Thyroid gland (tissue), 4 donors: ENCODE data around the gene KCNQ1. TPM values are rescaled to one million over a fixed set of nuclear protein-coding genes. Genes with fewer than 3 reads are reported as not detected.

ENCODE experiments used
- DNase-seq, 2 donors: peaks; one replicate each; pipeline ENCODE4 v3.0.0-alpha.2; 2019
- H3K27ac ChIP-seq, 3 donors: fragments of 200-600 bp; sonication (generic); 1 replicate in 2 of 3; 2 replicates in 1 of 3; pipeline ENCODE4 v1.5.1; 2016 to 2019; ENCODE audit warnings: mild to moderate bottlenecking in 1 of 3, moderate library complexity in 1 of 3
- H3K27me3 ChIP-seq: fragments of 200-600 bp; sonication (generic); one replicate; pipeline ENCODE4 v1.5.1; 2019
- H3K36me3 ChIP-seq, 2 donors: fragments of 200-600 bp; sonication (generic); one replicate each; pipeline ENCODE4 v1.5.1; 2016 to 2019
- H3K4me1 ChIP-seq, 2 donors: fragments of 200-600 bp; sonication (generic); one replicate each; pipeline ENCODE4 v1.5.1; 2017 to 2019
- H3K4me3 ChIP-seq, 3 donors: fragments of 200-600 bp; sonication (generic); replicated peaks in 1 of 3; 1 replicate in 2 of 3; 2 replicates in 1 of 3; pipeline ENCODE4 v1.5.1; 2016; ENCODE audit warnings: mild to moderate bottlenecking in 1 of 3
- H3K9me3 ChIP-seq: fragments of 200-600 bp; sonication (generic); one replicate; pipeline ENCODE4 v1.5.1; 2017
- CTCF ChIP-seq, 6 experiments: fragments of 200-600 bp in 3 of 6; fragments of 450-650 bp in 3 of 6; sonication (generic) in 3 of 6; IDR thresholded peaks; one replicate each; pipeline ENCODE4 v1.5.1; 2016 to 2019; ENCODE audit warnings: antibody characterized with exemption in 6 of 6, mild to moderate bottlenecking in 2 of 6, inconsistent platforms in 1 of 6, moderate library complexity in 1 of 6
- POLR2A ChIP-seq, 2 donors: fragments of 450-650 bp; IDR thresholded peaks; one replicate each; pipeline ENCODE4 v1.6.1; 2017; ENCODE audit warnings: antibody characterized with exemption in 2 of 2, mild to moderate bottlenecking in 2 of 2, moderate library complexity in 1 of 2
- WGBS, 2 donors: methylation state at CpG; one replicate each; pipeline ENCODE4 v1.1.5; 2017; 5-methylcytosine and 5-hydroxymethylcytosine counted together
- intact Hi-C: fragments of 100-400 bp; cut with DNase I; formaldehyde crosslinking; loops from one replicate; pipeline ENCODE4 v1.15.1; 2023
- total RNA-seq, 4 donors: library from RNA; depleted of rRNA; stranded (reverse); fragments of >200 nt; gene quantifications; one replicate each; pipeline ENCODE4 v1.2.3, GENCODE V29; 2016

KCNQ1 gene
- total RNA-seq, 4 donors from 2014 or later = 51.3 to 103 (median 97.8) TPM

GRCh38 chr11:2589538-2589934, 144.7 kb downstream of the KCNQ1 start:
- Histone ChIP-seq H3K27ac (no peak overlapping the region), H3K9me3 (no peaks in the 10 kb centered on the region), H3K4me1 (no peaks in the 10 kb centered on the region), H3K27me3 (no peaks in the 10 kb centered on the region), H3K4me3 (no peak overlapping the region), H3K36me3 (peaks cover 9 to 10% of the 10 kb centered on the region in 2 donors)
- WGBS, 2 donors = 87 to 92% methylated on average over 5 to 9 of the region's 12 CpGs
- DNase-seq = peak; percentile 0 to 2
- no peak for TF ChIP-seq CTCF (IDR thresholded peaks at IDR 0.05)
- TF ChIP-seq POLR2A (IDR thresholded peaks at IDR 0.05) = no peak
- intact Hi-C loops = no loop called here

- no peaks in the 10 kb centered on the region for H3K4me1 ChIP-seq
- WGBS, 2 donors = 95 to 97% methylated on average over 10 to 13 of the region's 13 CpGs
- no peaks in the 10 kb centered on the region for H3K27me3 ChIP-seq
- peak; percentile 0 to 1 for DNase-seq
- H3K36me3 ChIP-seq = peaks cover 9 to 10% of the 10 kb centered on the region in 2 donors
- H3K9me3 ChIP-seq = no peaks in the 10 kb centered on the region
- no peak overlapping the region for H3K27ac ChIP-seq
- no peak overlapping the region for H3K4me3 ChIP-seq
- TF ChIP-seq CTCF (IDR thresholded peaks at IDR 0.05) = no peak
- no peak for TF ChIP-seq POLR2A (IDR thresholded peaks at IDR 0.05)
- intact Hi-C loops = no loop called here
Measured at GRCh38 chr11:2590131-2590964, 145.5 kb downstream of the KCNQ1 start.

- Histone ChIP-seq H3K9me3 (no peaks in the 10 kb centered on the region), H3K27me3 (no peaks in the 10 kb centered on the region), H3K4me1 (no peaks in the 10 kb centered on the region), H3K36me3 (peaks cover 9 to 10% of the 10 kb centered on the region in 2 donors), H3K4me3 (no peak overlapping the region), H3K27ac (no peak overlapping the region)
- TF ChIP-seq POLR2A (IDR thresholded peaks at IDR 0.05) (no peak), CTCF (IDR thresholded peaks at IDR 0.05) (no peak)
- intact Hi-C loops = no loop called here
- WGBS, 2 donors = 86 to 90% methylated on average over 15 to 27 of the region's 28 CpGs
- DNase-seq = peak; percentile 0 to 1
Measured at GRCh38 chr11:2590965-2591754, 146.4 kb downstream of the KCNQ1 start.

- no peaks in the 10 kb centered on the region for H3K4me1 ChIP-seq
- intact Hi-C loops = no loop called here
- no peaks in the 10 kb centered on the region for H3K27me3 ChIP-seq
- WGBS, 2 donors = 94 to 97% methylated on average over 5 to 7 of the region's 10 CpGs
- DNase-seq = no peak
- no peak for TF ChIP-seq POLR2A (IDR thresholded peaks at IDR 0.05)
- TF ChIP-seq CTCF (IDR thresholded peaks at IDR 0.05) = no peak
- no peak overlapping the region for H3K27ac ChIP-seq
- H3K4me3 ChIP-seq = no peak overlapping the region
- no peaks in the 10 kb centered on the region for H3K9me3 ChIP-seq
- H3K36me3 ChIP-seq = peaks cover 9 to 10% of the 10 kb centered on the region in 2 donors
Measured at GRCh38 chr11:2591805-2592204, 147.0 kb downstream of the KCNQ1 start.
